SW 1271 (cell line): ENCODE measurements around the gene ZC3H12D.

Source experiments
- DNase-seq, 2 experiments: peaks; one replicate each; lab custom pipeline; 2025; lab: John Stamatoyannopoulos, UW

ZC3H12D gene

GRCh38 chr6:149410557-149410956 lies 74.3 kb downstream of the ZC3H12D start:
- DNase-seq = no peak

GRCh38 chr6:149409617-149410016 lies 75.2 kb downstream of the ZC3H12D start:
- no peak for DNase-seq

- no peak for DNase-seq
Observed at GRCh38 chr6:149405823-149406765, 78.7 kb downstream of the ZC3H12D start.

GRCh38 chr6:149403534-149403933 lies 81.3 kb downstream of the ZC3H12D start:
- DNase-seq = no peak

GRCh38 chr6:149400050-149400449 lies 84.8 kb downstream of the ZC3H12D start, which contains the start of gene SUMO4:
Gene SUMO4, plus strand, starts transcription at chr6:149400262. Its CDS starts 130 bp downstream, at chr6:149400392.
- DNase-seq = no peak

- DNase-seq = no peak
Observed at GRCh38 chr6:149397384-149397783, 87.4 kb downstream of the ZC3H12D start.
